ENCODE data around the gene PER2.

- TF ChIP-seq CTCF (IDR thresholded peaks at IDR 0.05; ENCODE audit: low read depth, low read length, poor library complexity, severe bottlenecking) (no peak), EZH2phosphoT487 (IDR thresholded peaks at IDR 0.05; ENCODE audit: borderline replicate concordance, low read length) (no peak)
Observed at GRCh38 chr2:238288650-238289573, 502 bp upstream of the PER2 start.
